ENCODE data around the gene CD300A.

GRCh38 chr17:74455025-74455545, 11.3 kb upstream of the CD300A start:
- TF ChIP-seq POLR2A (IDR thresholded peaks at IDR 0.05) (no peak), CTCF (IDR thresholded peaks at IDR 0.05) (no peak)
